Measurements from ENCODE around the gene JAML. TPM values are rescaled to one million over a fixed set of nuclear protein-coding genes. Genes with fewer than 3 reads are reported as not detected.

JAML gene
- polyA plus RNA-seq, 1 donor from 2014 or later, result 0.28 TPM

DNA sequence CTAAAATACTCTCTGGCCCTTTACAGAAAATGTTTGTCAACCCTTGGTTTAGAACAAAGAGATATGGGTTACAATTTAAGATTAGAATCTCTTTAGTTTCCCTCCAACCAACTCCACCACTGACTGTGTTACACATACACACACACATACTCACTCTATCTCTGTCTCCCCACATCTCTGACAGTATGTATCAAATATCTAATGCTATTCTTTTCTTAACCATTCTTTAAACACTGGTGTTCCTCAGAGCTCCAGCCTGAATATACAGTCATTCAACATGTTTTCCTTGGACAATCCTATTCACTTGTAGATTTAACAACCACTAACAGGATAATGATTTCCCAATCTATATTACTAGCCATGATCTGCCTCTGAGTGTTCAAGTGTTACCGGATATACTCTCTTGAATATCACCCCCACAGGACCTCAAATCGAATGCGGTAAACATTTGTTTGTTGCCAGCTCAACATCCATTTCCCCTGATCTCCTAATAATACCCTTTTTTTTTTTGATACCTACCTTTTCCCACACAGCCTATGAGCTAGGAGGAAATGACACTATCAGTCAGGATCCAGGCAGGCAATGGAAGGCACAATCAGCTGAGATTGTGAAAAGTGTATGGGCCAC, 21.2 kb upstream of the JAML start (continued):
- TF ChIP-seq, protein P1, sequence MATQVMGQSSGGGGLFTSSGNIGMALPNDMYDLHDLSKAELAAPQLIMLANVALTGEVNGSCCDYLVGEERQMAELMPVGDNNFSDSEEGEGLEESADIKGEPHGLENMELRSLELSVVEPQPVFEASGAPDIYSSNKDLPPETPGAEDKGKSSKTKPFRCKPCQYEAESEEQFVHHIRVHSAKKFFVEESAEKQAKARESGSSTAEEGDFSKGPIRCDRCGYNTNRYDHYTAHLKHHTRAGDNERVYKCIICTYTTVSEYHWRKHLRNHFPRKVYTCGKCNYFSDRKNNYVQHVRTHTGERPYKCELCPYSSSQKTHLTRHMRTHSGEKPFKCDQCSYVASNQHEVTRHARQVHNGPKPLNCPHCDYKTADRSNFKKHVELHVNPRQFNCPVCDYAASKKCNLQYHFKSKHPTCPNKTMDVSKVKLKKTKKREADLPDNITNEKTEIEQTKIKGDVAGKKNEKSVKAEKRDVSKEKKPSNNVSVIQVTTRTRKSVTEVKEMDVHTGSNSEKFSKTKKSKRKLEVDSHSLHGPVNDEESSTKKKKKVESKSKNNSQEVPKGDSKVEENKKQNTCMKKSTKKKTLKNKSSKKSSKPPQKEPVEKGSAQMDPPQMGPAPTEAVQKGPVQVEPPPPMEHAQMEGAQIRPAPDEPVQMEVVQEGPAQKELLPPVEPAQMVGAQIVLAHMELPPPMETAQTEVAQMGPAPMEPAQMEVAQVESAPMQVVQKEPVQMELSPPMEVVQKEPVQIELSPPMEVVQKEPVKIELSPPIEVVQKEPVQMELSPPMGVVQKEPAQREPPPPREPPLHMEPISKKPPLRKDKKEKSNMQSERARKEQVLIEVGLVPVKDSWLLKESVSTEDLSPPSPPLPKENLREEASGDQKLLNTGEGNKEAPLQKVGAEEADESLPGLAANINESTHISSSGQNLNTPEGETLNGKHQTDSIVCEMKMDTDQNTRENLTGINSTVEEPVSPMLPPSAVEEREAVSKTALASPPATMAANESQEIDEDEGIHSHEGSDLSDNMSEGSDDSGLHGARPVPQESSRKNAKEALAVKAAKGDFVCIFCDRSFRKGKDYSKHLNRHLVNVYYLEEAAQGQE (IDR thresholded peaks at IDR 0.05; ENCODE audit: borderline replicate concordance), result no peak

DNA sequence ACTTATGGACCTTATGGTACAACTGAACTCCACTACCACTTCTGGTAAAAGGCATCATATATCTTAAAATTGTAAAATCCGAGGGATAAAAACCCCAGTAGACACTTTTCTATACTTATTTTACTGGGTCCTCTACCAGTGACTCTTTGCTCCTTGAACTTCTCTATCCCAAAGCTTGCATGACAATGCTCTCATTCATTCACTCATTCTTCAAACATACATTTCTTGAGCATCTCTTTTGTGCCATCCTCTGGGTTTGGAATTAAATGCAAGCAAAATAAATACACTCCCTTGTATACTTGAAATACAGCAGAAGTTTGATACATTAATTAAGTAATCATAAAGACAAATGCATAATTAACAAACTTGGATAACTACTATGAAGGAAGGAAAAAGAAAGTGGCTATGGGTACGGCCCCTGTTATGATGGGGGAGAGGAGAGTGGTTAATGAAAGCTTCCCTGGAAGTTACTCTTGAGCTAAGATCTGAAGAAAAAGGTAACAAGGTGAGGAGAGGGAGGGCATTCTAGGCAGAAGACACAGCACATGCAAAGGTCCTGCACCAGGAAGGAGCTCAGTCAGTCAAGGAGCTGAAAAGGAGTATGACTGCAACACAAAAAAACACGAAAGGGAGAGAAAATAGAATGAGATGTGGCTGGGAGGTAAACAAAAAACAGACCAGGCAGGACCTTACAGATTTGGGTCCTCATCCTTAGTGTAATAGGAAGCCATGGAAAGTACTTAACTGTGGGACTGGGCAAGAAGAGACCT, 19.4 kb upstream of the JAML start:
- H3F3A ChIP-seq (ENCODE audit: insufficient read depth, low read length, poor library complexity, severe bottlenecking), result no peaks in the 10 kb centered on the region
- no peaks in the 10 kb centered on the region for H3K79me2 ChIP-seq (replicated peaks; ENCODE audit: insufficient read depth, low read length)
- no peak overlapping the region for H3K4me3 ChIP-seq (ENCODE audit: low read length)
- no peak overlapping the region for H3K4me2 ChIP-seq (ENCODE audit: low read length)
- no peaks in the 10 kb centered on the region for H3K27me3 ChIP-seq (ENCODE audit: insufficient read depth, low read depth, low read length)
- H3K9ac ChIP-seq (ENCODE audit: low read length), result no peak overlapping the region
- no peaks in the 10 kb centered on the region for H3K9me3 ChIP-seq (ENCODE audit: low read length)
- no peak overlapping the region for H2AFZ ChIP-seq (ENCODE audit: low read depth, low read length)
- no peaks in the 10 kb centered on the region for H3K9me2 ChIP-seq (ENCODE audit: insufficient read depth, low read length)
- no peak overlapping the region for H3K27ac ChIP-seq (ENCODE audit: low read length)
- TF ChIP-seq MXI1 (conservative IDR thresholded peaks at IDR 0.05; ENCODE audit: poor library complexity, severe bottlenecking) (no peak), TAF1 (IDR thresholded peaks at IDR 0.05; ENCODE audit: low read depth) (no peak), SMC3 (conservative IDR thresholded peaks at IDR 0.05; ENCODE audit: poor library complexity) (no peak), POLR2AphosphoS5 (IDR thresholded peaks at IDR 0.05) (no peak), EP300 (conservative IDR thresholded peaks at IDR 0.05; ENCODE audit: poor library complexity, severe bottlenecking) (no peak), EZH2 (IDR thresholded peaks at IDR 0.05; ENCODE audit: borderline replicate concordance, insufficient read depth, low read length, poor library complexity, severe bottlenecking) (no peak), RAD21 (conservative IDR thresholded peaks at IDR 0.05) (no peak)
- TF ChIP-seq, protein P1 (IDR thresholded peaks at IDR 0.05; ENCODE audit: borderline replicate concordance), result no peak
- TF ChIP-seq, protein P2, sequence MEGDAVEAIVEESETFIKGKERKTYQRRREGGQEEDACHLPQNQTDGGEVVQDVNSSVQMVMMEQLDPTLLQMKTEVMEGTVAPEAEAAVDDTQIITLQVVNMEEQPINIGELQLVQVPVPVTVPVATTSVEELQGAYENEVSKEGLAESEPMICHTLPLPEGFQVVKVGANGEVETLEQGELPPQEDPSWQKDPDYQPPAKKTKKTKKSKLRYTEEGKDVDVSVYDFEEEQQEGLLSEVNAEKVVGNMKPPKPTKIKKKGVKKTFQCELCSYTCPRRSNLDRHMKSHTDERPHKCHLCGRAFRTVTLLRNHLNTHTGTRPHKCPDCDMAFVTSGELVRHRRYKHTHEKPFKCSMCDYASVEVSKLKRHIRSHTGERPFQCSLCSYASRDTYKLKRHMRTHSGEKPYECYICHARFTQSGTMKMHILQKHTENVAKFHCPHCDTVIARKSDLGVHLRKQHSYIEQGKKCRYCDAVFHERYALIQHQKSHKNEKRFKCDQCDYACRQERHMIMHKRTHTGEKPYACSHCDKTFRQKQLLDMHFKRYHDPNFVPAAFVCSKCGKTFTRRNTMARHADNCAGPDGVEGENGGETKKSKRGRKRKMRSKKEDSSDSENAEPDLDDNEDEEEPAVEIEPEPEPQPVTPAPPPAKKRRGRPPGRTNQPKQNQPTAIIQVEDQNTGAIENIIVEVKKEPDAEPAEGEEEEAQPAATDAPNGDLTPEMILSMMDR (IDR thresholded peaks at IDR 0.05; ENCODE audit: poor library complexity, severe bottlenecking), result no peak
- H4K20me1 ChIP-seq (ENCODE audit: insufficient read depth), result no peaks in the 10 kb centered on the region
- H3K36me3 ChIP-seq (ENCODE audit: insufficient read depth, low read length), result no peaks in the 10 kb centered on the region

All from neural cell (in vitro differentiated cells).